G401.6 (cell line): Measurements from ENCODE around the gene SCYGR7.
A peak's percentile ranks its signal among the peaks of the same experiment; 100 is the strongest.

ENCODE experiments used
- FAIRE-seq: peaks from 2 replicates; lab custom pipeline; 2012; peaks lifted over from hg19 to GRCh38; lab: Jason Lieb, UNC

SCYGR7 gene

DNA sequence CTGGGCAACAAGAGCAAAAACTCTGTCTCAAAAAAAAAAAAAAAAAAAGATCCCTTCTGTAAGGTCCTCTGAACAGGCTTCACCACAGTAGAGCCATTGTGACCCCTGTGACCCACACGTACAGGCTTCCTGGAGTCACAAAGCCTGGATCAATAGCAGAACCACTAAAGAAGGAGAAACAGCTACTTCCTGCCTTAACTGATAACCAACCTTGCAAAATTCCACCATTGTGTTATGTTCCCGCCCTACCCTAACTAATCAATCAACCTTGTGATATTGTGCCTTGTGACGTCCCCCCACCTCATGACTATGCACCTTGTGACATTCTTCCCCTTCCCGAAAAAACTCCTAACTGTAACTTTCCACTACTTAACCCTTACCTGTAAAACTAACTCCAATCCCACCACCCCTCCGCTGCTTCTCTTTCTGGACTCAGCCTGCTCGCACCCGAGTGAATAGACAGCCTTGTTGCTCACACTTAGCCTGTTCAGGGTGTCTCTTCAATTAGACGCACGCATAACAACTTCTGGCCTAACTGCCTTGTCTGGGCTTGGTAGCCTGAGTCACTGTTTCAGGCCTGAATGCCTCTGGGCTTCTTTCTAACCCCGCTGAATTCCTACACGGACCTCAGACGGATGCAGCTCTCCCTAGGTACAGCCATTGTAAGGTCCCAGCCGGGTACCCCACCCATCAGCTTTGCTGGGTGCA lies 31.4 kb downstream of the SCYGR7 start:
- no peak for FAIRE-seq

DNA sequence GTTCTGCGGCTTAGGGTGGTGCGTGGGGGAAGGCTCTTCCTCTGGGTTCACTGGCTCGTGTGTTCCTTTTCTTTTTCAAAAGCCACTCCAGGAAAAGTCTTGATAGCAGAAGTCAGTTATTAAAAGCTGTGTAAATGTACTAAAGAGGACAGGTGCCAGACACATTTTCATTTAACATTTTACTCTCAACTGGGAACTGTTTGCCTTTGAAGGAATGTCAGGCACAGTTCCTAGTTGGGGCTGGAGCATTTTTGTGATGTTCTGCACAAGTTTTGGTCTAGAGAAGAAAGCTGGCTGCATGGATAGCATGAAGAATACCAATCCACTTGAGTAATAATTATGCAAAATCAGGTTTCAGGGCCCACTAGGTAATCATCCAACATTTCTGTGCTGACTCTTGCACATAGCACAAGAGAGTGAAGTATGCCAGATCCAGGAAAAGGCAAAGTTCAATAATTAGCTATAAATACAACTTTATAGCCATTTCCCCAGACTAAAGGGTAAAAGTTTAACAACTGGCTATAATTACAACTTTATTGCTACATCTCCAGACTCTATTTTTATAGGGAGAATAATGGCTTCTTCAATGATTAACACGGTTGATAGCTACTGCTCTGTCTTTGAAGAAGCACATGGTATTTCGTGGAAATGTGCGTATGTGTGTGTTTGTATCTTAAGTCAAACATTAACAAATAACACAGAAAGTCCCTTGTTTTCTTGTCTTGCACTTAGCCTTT lies 33.8 kb downstream of the SCYGR7 start:
- no peak for FAIRE-seq

DNA sequence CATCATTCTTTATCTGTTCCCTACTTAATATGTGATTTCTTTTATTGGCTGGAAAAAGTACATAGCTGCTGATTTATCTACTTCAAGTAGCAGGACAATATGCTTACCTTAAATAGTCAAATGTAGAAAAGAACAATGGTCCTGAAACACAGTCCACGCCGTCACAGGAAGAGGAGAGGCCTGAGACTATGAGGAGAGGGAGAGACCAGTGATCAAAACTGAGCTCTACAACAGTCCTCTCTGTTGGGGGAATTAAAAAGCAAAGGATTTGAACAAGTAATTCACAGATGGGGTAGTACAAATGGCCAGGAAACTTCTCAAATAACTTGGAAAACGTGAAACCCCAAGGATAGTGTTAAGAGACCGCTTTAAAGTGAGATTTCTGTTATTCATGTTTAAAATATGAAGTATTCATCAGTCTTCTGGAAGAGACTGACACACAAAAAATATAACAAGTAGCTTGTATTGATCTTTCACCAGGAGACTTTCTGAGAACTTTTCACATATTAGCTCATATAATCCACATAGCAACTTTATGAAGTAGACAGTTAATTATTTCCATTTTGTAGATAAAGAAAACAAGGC lies 37.7 kb downstream of the SCYGR7 start:
- FAIRE-seq = no peak

DNA sequence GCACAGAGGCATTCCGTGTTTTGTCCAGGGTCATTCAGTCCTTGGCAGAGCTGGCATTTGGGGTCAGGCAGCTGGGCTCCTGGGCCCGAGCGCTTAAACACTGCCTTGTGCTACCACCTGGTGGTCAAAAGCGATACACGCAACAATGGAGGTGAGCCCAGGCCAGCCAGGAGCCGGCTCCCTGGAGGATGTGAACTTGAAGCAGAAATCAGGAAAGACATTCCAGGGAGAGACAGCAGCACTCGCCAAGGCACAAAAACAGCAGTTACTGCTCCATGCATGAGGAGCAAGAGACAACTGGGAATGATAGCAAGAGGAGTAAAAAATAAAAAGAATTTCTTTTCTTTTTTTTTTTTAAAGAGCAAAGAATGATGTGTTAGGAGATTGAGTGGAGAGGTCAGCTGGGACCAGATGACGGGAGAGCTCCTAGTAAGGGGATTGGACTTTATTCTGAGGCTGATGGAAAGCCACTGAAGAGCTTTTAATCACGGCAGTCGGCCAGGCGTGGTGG lies 38.3 kb downstream of the SCYGR7 start:
- peak; percentile 88 for FAIRE-seq

DNA sequence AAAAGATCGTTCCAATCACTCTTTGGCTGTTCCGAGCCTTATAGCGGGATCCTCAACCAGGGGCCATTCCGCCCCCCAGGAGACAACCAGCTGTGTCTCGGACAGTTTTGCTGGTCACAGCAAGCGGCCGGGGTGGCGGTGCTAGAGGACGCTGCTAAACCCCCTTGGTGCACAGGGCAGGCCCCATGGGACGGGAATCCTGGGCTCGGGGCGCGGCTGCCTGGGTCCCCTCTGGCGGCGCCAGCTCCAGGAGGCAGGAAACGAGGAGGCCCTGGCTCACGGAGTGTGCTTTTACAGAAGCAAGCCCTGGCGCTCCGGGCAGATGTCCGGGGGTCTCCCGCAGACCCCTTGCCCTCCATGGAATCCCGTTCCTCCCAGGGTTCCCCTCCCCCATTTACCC lies 39.7 kb downstream of the SCYGR7 start:
- FAIRE-seq = no peak

DNA sequence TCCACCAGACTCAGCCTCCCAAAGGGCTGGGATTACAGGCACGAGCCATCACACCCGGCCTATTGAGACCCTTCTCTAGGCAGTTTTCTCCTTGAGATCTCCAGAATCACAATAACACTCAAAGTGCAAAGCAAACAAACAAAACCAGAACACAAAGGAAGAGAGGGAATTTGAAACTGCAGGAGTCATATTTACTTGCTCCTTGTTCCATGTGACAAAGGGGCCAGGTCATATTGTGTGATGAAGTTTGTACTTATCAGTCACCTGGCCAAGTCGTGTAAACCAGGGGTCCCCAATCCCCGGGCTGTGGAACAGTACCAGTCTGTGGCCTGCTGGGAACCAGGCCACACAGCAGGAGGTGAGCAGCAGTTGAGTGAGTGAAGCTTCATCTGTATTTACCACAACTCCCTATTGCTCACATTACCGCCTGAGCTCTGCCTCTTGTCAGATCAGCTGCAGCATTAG lies 44.1 kb downstream of the SCYGR7 start:
- no peak for FAIRE-seq

DNA sequence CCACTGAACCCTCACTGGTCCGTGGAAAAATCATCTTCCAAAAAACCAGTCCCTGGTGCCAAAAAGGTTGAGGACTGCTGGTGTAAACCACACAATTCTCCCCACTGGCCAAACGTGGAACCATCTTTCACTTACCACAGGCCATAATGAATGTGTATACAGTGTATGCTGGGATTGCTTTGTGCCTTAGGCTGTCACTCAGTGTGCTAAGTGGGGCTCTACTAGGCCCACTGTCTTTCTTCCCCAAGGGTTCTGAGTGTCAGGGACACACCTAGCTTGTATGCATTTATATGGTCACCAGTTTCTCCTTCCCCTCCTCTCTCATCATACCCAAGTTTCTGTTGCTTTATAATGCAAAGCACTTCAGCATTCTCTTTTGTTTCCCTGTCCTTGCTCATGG lies 44.8 kb downstream of the SCYGR7 start:
- FAIRE-seq = no peak

DNA sequence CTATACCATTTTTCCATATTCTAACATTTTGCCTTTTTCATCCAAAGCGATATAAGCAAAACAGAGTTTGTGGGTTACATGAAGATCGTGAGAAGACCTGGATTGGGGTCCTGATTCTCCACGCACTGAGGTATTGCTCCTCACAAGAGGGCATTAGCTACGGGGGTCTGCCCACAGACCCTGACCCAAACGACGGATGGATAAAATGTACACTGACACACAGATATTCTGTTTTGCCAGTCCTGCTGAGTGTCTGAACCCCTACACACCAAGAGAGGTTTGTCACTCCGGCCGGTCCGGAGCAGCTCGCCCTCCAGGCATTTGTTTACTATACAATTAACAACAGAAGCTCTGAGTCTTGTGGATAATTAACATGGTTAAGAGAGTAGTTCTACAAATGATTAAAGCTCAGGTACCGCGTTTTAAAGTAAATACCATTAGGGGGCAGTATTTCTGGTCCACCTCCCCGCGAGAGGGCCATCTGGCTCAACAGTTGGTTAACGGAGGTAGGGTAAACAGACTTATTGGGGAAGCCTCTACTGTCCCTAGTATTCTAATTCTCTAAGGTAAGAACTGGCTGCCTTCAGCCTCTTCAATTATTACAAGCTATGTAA lies 46.0 kb downstream of the SCYGR7 start:
- no peak for FAIRE-seq

DNA sequence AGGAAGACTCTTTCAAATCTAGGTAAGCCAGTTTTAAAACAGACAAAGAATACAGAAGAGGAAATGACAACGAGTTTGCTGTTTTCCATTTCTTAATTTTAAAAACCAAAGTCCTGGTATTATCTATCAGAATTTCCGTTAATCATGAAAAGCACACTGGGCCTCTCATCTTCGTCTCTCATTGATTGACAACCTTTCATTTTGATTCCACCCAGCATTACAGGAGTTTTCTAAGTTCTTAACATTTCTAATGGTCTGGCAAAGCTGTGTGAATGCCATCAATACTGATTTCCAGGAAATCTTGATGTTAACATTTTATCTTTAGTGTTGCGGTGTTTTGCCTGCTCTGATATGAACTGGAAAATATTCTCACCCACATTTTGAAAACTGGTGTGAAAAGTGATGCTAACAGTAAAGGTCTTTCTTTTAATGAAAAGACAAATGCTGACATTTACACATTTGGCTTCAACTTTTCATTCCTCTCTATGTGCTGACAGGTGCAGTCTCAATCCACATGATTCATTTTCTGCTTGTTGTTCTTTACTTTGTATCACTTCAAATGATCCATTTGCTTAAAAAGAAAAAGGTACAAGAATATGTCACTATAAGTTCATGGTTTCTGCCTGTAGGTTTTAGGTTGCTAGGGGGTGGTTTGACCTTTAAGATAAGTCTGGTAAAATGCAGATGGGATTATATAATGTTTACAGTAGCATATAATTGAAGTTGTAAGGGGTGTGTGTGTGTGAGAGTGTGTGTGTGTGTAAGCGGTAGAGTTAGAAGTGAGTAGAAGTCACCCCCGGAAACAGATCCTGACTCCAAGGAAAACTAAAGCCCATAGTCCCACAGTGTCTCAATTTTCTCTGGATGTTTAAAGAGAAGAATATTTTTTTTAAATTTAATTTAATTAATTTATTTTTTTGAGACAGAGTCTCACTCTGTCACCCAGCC lies 47.0 kb downstream of the SCYGR7 start:
- FAIRE-seq = no peak
